Measurements from ENCODE around the gene CDK2.

Gene CDK2

DNA sequence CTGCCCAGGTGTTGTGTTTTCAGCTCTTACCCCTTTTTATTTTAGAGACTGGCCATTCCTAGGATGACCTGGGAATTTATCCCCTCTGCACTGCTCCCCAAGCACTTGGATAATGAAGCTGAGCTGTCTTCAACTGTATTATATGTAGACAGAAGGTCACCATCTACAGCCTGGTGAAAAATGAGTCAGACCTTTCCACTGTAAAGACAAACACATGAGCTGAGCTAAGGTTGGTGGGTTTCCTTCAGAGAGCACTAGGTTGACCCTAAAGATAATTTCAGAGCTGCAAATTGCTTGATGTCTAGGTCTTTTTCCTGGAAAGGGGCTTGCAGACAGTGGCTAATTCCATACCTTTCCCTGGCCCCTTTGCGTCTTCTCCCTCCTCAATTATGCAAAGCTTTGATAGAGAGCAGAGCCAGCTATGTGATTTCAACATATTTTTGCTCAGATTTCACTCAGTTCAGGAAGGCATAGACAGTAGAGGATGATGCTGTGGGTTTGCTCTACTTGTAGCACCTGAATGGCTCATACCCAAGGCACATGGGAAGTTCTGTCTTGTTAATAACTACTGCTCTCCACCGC lies 45.0 kb downstream of the CDK2 start:
- no peak for DNase-seq (ENCODE audit: low read depth in 2 of 2)

DNA sequence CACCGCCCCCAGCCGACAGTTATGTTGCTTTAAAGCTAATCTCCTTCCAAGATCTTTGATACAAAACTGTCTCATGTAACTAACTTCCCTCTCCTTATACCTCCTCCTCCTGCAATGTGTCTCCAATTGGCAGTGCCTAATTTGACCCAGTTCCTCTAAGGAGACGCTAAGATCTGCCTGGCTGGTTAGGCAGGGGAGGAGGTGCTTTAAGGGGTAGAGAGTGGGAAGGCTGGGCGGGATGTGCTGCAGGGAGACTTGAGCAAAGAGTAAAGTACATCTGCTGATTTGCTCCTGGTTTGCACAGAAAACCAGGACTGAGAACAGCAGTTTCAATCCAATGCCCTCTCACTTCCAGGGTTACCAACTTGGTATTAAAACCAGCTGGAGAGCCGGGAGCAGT lies 46.9 kb downstream of the CDK2 start:
- no peak for DNase-seq (ENCODE audit: low read depth in 2 of 2)

DNA sequence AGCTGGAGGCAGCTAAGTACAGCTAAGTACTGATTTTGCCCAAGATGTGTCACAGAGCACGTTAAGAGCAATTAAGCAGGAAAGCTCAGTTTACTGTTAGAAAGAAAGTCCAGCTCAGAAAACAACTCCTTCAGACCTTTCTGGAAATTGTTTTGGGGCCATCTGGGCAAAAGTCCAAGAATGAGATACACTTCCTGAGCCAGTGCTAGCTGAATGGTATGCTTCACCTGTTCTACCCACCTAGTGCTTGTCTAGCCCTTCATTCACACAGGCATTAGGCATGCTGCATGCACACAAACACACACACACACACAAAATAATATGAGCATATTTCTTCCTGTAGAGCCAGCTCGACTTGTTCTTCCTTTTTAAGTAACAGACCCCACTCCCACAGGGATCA lies 47.6 kb downstream of the CDK2 start:
- DNase-seq (ENCODE audit: low read depth in 2 of 2), result no peak

DNA sequence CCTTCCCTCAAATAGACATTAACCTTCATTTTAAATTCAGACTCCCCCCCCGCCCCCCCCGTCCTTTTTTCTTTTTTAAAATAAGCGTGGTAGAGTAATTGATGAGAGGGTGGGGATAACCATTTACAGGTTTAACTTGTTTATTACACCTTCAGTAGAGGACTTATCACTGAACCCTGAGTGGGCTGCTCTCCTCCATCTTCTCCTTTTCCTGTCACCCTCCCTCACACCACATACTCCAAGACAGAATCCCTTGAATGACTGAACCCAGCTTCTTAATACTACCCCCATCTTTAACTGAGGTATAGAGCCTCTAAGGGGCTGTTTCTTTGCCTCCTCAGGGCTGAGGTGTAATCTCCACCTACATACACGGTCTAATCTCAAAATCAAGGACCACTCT lies 50.6 kb downstream of the CDK2 start:
- no peak for DNase-seq (ENCODE audit: low read depth in 2 of 2)

DNA sequence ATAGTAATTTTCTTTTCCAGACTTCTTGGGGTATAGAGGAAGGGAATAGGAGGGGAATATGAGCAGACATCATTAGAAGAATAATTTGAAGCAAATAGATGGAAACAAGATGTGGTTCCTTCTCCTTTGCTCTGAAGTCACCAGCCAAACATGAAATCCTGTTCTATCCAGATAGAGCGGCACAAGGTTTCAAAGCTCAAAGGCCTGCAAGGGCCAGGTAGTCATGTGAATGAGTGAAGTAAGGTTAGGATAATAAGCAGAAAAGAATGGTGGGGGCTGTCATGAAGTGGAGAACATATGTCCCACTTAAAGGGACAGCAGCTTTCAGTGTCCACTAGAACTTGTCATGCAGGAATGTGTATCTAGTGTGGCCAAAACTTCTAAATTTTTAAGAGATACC lies 51.7 kb downstream of the CDK2 start:
- DNase-seq (ENCODE audit: low read depth in 2 of 2), result no peak

DNA sequence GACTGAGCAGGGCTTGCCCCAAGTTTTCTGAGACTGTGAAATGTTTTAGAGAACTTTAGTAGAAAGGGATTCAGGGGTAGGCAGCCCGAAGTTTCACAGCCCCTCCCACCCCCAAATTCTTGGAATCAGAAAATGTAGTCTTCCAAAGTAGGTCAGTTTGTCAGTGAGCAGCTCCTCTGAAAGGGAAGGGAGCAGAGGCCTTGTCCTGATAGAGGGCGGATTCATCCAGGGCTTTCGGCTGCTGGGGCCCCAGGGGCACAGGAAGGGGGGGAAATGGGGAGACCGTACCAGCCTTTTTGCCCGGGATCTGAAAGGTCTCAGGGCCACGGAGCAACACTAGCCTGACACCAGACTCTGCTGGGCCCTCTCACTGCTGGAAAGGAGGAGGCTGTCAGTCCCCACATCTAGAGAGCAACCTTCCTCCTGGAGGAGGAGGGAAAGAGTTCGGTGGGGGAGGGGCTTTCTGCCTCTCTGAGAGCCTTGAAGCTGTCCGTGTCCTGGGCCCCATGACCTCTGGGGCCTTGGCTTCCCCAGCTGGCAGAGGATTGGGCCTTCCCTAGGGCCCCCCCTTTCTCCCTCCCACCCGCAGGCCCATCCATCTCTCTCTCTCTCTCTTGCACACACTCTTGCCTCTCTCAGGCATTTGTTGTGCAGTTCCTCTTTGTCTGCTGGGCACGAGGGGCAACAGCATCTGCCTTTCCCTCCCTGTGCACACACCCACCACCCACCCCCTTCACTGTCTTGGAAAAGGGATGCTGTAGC lies 54.0 kb downstream of the CDK2 start, which contains the start of gene IKZF4:
Gene IKZF4 (plus strand): TSS at position 621 of the 762 bp plus-strand sequence. CDS start 451 bp downstream, outside the sequence.
- no peak for DNase-seq (ENCODE audit: low read depth in 2 of 2)

DNA sequence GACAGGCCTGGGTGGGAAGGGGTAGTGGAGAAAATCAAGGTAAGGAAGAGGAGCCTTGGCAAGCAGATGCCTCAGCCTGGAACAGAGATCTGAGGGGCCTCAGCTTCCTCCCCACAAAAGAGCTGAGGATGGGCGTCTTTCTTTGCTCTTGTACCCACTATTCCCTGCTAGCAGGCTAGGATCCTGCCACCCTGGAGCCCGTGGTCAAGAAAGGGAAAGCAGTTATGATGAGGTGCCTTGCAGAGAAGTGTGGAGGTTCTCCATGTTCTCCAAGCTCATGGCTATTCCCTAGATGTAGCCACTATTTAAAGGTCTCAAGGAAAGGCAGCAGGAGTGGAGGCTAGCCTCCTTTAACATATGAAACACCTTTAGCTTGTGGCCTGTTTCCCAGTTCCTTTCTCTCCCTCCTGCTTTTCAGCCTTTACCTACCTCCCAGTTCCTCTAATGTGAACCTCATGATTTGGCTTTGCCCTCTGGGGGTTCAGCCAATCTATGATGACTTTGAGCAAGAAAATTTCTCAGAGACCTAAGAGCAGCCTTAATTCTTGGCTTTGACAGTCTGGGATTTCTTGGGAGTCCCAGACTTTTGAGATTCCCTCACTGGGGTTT lies 55.4 kb downstream of the CDK2 start:
- DNase-seq (ENCODE audit: low read depth in 2 of 2), result no peak

Data from stimulated activated CD4-positive, alpha-beta T cell treated with anti-CD3 and anti-CD28 coated beads, Interleukin-1b, Interleukin-23, amount 100 ng/mL, for 1 hour (primary cell).